Esophagus muscularis mucosa (tissue), 4 donors: Measurements from ENCODE around the gene CCNG1.

ENCODE experiments used
- EP300 ChIP-seq: sonication (generic); formaldehyde crosslinking; IDR thresholded peaks from one replicate; pipeline ENCODE4 v1.6.1; 2017; ENCODE audit warnings: antibody characterized with exemption
- POLR2A ChIP-seq: fragments of 450-650 bp; IDR thresholded peaks from one replicate; pipeline ENCODE4 v1.6.1; 2017; ENCODE audit warnings: antibody characterized with exemption, moderate library complexity, mild to moderate bottlenecking, low read depth
- POLR2AphosphoS5 ChIP-seq, 2 donors: sonication (generic); formaldehyde crosslinking; IDR thresholded peaks; one replicate each; pipeline ENCODE4 v1.6.1; 2017; ENCODE audit warnings: antibody characterized with exemption in 2 of 2
- TF ChIP-seq, protein P1 (sequence below), 3 experiments: fragments of 200-600 bp in 2 of 3; fragments of 450-650 bp in 1 of 3; sonication (generic) in 2 of 3; IDR thresholded peaks; one replicate each; pipeline ENCODE4 v1.5.1; 2017 to 2019; ENCODE audit warnings: antibody characterized with exemption in 3 of 3, mild to moderate bottlenecking in 2 of 3, moderate library complexity in 1 of 3

DNA sequence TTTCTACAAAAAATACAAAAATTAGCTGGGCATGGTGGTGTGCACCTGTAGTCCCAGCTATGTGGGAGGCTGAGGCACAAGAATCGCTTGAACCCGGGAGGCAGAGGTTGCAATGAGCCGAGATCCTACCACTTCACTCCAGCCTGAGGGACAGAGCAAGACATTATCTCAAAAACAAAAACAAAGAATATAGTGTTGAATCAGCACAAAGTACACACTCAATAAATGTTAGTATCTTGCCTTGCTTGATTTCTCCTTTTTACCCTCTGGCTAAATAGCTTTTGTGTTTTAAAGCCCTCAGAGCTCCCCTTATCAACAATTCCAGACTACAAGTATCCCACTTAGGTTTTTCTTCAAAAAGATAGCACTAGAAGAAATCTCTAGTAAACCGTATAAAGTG lies 37.5 kb upstream of the CCNG1 start:
- TF ChIP-seq, protein P1, sequence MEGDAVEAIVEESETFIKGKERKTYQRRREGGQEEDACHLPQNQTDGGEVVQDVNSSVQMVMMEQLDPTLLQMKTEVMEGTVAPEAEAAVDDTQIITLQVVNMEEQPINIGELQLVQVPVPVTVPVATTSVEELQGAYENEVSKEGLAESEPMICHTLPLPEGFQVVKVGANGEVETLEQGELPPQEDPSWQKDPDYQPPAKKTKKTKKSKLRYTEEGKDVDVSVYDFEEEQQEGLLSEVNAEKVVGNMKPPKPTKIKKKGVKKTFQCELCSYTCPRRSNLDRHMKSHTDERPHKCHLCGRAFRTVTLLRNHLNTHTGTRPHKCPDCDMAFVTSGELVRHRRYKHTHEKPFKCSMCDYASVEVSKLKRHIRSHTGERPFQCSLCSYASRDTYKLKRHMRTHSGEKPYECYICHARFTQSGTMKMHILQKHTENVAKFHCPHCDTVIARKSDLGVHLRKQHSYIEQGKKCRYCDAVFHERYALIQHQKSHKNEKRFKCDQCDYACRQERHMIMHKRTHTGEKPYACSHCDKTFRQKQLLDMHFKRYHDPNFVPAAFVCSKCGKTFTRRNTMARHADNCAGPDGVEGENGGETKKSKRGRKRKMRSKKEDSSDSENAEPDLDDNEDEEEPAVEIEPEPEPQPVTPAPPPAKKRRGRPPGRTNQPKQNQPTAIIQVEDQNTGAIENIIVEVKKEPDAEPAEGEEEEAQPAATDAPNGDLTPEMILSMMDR (IDR thresholded peaks at IDR 0.05), result no peak
- TF ChIP-seq POLR2A (no peak), EP300 (no peak), POLR2AphosphoS5 (IDR thresholded peaks at IDR 0.05) (no peak)
